Measurements from ENCODE around the gene NCEH1. TPM values are rescaled to one million over a fixed set of nuclear protein-coding genes. Genes with fewer than 3 reads are reported as not detected.
"Not testable (repeated sequence)": the region's sequence is repeated elsewhere in the genome, so short reads cannot be mapped to it uniquely, and the experiment has no call there.

Gene NCEH1
- polyA plus RNA-seq, 4 donors = 3.5 to 4.8 (median 4.8) TPM

DNA sequence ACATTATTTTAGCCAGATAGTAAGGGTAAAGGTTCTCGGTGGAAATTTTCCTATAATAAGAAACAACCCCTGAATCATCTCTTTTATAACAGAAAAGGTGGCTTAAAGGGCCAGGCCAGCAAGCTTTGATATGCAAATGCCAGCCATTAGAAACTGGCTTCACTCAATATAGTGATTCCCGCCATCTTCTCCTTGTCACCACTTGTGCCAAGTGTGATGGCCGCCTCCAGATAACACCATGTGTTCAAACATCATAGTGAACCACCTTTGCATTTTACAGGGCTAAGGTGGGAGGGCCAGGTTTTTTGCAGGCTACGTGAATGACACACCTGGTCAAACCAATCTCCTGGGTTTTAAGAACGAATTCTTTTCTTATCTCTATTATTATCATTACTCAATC lies 31.3 kb downstream of the NCEH1 start:
- no peak for DNase-seq (ENCODE audit: low read depth in 4 of 4, low spot score in 2 of 4)

DNA sequence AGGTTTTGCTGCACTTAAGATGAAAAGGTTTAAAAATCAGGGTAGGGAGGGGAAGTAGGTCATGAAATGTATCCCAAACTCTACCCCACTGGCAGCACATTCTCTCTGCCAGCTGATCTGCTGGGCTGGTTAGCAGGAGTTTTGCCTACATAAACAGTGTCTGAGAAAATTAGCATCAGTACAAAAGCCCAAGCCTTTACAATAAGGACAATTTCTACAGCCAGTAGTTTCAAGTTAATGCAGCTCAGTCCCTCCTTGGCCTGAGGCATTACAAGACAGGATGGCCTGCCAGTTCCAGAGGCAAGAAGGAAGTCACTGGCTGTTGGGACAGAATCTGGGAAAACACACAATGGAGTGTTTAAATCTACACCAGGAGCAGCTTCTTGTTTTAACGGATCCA lies 32.8 kb downstream of the NCEH1 start:
- DNase-seq (ENCODE audit: low read depth in 4 of 4, low spot score in 2 of 4) = no peak

GRCh38 chr3:172676196-172676922 lies 34.5 kb downstream of the NCEH1 start:
- DNase-seq (ENCODE audit: low read depth in 4 of 4, low spot score in 2 of 4) = no peak

- DNase-seq (ENCODE audit: low read depth in 4 of 4, low spot score in 2 of 4) = no peak
Measured at GRCh38 chr3:172675441-172676193, 35.2 kb downstream of the NCEH1 start.

DNA sequence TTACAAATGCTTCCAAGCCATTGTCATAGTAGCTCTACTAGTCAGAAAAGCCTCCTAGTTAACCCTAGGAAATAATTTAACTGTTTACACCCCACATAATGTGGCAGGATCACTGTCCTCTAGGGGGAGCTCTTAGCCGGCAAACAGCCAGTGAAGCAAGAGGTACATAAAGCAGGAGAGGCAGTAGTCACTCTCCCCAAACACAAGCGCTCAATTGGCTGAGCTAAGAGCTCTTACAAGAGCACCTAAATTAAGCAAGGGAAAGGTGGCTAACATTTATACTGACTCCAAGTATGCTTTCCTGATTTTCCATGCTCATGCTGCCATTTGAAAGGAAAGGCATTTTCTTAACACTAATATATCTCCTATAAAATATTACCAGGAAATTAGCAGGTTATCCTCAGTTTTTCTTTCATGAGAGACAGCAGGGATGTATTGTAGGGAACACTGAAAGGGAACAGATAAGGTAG lies 37.6 kb downstream of the NCEH1 start:
- no peak for DNase-seq (ENCODE audit: low read depth in 4 of 4, low spot score in 2 of 4)

DNA sequence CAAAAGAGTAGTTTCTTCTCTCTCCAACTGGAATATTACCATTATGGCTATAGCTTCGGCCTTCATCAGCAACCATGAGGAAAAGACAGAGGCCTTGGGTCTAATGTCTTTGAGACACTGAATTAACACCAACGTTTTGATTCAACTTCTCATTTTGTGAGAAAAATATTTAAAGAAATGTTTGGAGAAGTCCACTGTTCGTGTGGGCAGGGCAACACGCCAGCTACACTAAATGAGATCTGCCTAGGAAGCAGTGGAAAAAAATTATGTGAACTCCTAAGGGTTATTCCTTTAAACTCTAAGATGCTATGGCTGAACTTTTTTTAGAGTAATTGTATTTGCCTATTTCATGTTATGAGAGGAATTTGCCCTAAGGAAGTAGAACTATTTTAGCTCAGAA lies 41.8 kb downstream of the NCEH1 start:
- no peak for DNase-seq (ENCODE audit: low read depth in 4 of 4, low spot score in 2 of 4)

DNA sequence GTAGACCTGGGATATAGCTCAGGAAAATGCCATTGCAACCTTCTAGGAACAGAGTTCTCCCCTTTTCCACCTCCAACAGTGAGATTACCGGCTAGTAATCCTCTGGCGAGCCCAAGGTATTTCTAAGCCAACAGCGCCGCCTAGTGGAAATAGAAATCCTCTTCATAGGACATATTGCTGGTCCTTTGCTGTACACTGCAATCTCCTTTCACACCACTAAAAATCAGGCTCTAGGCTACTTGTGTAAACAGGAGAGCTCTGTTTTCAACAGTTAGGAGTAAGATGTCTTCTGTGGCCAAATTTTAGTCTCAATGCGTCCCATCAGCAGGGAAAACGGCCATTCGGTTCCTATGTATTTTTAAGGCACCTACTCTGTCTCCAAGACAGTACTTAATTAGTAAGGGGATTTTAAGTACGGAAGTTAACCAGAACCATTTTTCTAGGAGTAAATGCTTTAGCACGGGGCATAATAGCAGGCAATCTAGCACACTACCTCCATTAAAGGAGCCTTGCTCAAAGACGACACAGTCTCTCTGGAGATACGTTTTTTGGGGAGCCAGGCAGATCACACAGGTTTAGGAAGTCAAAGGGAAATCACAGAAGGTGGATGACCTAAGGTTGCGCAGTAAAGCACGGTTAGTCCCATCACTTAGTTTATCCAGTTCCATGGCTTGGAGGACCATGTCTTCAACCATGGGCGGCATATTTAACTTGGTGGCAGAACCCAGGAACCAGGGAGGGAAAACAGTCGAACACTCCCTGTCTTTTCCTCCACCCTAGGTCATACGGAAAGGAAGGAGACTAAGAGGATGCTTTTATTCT lies 43.8 kb downstream of the NCEH1 start:
- DNase-seq (ENCODE audit: low read depth in 4 of 4, low spot score in 2 of 4) = peak in 3 of 4 donors; percentile 48 to 57 (median 48)

- no peak for DNase-seq (ENCODE audit: low read depth in 4 of 4, low spot score in 2 of 4)
Measured at GRCh38 chr3:172666181-172666872, 44.5 kb downstream of the NCEH1 start.

DNA sequence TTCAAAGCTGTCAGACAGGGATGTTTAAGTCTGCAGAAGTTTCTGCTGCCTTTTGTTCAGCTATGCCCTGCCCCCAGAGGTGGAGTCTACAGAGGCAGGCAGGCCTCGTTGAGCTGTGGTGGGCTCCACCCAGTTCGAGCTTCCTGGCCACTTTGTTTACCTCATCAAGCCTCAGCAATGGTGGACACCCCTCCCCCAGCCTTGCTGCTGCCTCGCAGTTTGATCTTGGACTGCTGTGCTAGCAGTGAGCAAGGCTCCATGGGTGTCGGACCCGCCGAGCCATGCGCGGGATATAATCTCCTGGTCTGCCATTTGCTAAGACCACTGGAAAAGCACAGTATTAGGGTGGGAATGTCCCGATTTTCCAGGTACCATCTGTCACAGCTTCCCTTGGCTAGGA lies 45.4 kb downstream of the NCEH1 start:
- DNase-seq (ENCODE audit: low read depth in 4 of 4, low spot score in 2 of 4) = not testable (repeated sequence)

DNA sequence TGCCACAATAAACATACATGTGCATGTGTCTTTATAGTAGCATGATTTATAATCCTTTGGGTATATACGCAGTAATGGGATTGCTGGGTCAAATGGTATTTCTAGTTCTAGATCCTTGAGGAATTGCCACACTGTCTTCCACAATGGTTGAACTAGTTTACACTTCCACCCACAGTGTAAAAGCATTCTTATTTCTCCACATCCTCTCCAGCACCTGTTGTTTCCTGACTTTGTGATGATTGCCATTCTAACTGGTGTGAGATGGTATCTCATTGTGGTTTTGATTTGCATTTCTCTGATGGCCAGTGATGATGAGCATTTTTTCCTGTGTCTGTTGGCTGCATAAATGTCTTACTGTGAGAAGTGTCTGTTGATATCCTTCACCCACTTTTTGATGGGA lies 50.4 kb downstream of the NCEH1 start:
- not testable (repeated sequence) for DNase-seq (ENCODE audit: low read depth in 4 of 4, low spot score in 2 of 4)

DNA sequence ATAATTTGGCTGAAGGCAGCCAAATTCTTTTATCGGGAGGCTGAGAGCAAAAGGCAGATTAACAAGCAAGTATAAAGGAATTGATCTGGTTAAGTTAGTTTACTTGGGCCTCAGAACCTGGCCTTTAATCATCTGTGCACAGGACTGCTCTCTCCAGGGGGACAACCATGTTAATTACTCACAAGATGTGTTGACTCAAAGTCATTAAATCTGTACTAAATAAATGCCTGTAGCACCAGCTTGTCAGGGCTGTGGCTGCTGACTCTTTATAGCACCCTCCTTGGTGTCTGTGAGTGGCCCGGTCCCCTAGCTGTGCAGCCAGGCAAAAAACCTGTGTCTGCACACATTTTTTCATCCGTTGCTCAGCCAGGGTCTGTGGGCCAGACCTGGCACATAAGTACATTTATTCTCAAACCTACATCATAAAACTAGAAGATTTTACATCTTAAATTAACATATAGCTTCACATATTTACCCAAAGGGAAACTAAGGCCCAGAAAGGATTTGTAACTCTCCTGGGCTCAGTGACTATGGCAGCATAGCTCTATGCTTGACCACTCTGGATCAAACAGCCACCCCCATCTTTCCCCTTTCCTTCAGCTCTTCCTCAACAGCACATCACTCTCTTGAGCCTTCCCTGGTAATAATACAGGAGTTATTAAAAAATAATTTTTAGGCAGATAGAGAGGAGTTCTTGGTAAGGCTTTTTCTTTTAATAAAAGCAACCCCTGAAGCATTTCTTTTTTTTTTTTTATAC lies 51.4 kb downstream of the NCEH1 start:
- DNase-seq (ENCODE audit: low read depth in 4 of 4, low spot score in 2 of 4) = no peak

GRCh38 chr3:172658344-172659245 lies 52.3 kb downstream of the NCEH1 start:
- DNase-seq (ENCODE audit: low read depth in 4 of 4, low spot score in 2 of 4) = no peak

DNA sequence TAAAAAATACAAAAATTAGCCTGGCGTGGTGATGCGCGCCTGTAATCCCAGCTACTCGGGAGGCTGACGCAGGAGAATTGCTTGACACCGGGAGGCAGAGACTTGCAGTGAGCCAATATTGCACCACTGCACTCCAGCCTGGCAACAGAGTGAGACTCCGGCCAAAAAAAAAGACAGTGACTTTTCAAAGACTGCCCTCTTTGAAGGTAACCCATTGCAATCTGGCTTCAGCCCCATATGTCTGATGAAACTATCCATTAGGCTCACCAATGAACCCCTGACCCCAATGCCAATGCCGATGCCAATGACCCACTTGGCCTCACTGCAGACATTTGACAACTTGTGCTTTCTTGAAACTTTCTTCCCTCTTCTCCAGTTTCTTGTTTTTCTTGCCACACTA lies 54.3 kb downstream of the NCEH1 start:
- no peak for DNase-seq (ENCODE audit: low read depth in 4 of 4, low spot score in 2 of 4)

DNA sequence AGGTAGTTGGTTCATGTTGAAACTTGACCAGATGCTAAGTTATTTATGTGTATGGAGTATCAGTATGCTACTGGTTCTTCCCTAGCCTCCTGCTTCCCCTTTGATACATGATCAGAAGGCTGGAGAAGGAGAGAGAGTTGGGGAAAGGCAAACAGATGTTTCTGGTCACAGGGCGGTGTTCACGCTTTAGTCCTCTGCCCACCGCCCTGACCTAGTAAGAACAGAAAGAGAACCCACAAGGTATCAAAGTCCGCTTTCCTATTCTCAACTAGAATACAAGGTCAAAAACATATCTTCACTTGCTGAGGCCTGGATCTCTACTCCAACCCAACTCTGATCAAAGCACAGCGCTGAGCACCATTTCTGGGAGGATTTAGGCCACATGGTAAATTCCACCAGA lies 55.5 kb downstream of the NCEH1 start:
- DNase-seq (ENCODE audit: low read depth in 4 of 4, low spot score in 2 of 4) = no peak

DNA sequence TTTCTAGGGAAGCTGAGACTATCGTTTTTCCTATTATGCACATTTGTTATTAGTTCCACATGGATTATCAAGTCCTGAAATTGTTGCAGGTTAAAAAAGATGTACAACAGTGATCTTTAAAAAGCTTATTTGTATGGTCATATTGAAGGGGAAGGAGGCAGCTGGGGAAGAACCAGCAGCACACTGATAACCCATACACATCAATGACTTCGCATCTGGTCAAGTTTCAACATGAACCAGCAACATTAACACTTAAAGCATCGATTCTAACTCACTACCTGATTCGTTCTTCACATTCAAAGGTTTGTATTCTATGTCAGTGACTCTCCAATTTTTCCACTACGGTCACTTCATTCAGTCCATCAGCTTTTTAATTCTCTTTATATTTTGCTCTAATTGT lies 56.4 kb downstream of the NCEH1 start:
- DNase-seq (ENCODE audit: low read depth in 4 of 4, low spot score in 2 of 4) = no peak

- DNase-seq (ENCODE audit: low read depth in 4 of 4, low spot score in 2 of 4) = no peak
Measured at GRCh38 chr3:172653004-172653572, 57.8 kb downstream of the NCEH1 start.

DNA sequence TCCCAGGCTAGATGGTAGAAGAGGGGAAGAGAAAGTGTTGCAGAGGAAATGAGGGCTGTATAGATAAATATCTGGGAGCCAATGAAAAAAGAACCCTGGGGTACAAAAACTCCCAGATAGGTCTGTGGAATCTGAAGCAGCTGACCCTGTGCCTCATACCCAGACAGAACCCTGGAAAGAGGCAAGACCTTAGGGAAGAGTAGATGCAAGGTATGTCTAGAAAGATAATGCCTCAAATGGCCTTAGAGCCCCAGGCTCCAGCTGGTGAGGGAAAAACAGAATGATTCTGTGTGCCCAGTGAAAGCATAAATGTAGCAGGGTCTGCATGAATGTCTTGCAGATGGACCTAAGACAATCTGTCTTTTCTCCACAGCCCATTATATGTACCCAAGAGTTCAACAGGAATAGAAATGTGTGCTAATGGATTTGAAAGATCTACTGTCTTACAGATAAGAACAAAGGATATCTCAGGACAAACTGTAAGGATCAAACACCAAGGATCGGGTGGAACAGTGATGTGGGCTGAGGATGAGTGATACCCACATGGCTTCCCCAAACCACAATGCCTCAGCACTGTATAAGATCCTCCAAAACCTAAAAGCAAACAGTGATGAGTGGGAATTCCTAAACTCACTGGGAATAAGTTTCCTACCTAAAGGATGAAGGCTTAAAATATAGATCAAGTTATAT lies 58.8 kb downstream of the NCEH1 start:
- DNase-seq (ENCODE audit: low read depth in 4 of 4, low spot score in 2 of 4) = no peak

GRCh38 chr3:172649987-172650386 lies 60.9 kb downstream of the NCEH1 start:
- DNase-seq (ENCODE audit: low read depth in 4 of 4, low spot score in 2 of 4) = no peak

Data from left renal cortex interstitium (tissue), 4 donors.